ENCODE measurements around the gene RNF41.
"Not testable (repeated sequence)": the region's sequence is repeated elsewhere in the genome, so short reads cannot be mapped to it uniquely, and the experiment has no call there.

Gene RNF41

DNA sequence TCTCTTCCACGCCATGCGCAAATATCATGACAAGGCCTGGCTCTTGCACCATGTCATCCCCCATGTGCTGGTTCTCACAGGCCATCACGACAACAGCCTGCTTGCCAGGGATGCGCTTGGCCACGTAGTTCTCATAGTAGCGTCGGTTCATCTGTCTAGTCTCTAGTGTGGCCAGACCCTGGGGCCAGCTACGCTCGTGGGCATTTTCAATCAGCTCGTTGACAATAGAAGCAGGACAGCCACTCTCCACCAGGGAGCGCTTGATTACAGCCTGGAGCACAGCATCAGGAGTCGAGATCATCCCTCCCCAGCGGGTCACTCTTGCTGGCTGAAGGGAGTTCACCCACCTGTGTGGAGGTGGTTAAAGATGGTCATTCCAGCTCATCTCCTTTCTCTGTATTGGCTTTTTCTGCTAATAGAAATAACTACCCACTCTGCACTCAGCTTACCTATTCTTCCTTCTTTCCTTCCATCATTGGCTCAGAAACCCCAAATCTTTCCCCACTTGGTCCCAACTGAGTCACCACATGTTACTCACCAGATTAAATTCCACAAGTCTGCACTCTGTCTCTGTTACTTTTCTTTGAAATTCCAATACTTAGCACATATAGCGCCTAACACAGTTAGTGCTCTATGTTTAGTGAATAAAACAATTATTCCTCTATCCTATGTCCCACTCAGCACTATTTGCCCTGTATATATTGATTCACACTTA lies 15.1 kb downstream of the RNF41 start:
- DNase-seq: peak; percentile 56

GRCh38 chr12:56205445-56205844 lies 16.3 kb downstream of the RNF41 start:
- no peak for DNase-seq

- no peak for DNase-seq
These were observed 17.4 kb downstream of the RNF41 start for GRCh38 chr12:56204275-56204674.

DNA sequence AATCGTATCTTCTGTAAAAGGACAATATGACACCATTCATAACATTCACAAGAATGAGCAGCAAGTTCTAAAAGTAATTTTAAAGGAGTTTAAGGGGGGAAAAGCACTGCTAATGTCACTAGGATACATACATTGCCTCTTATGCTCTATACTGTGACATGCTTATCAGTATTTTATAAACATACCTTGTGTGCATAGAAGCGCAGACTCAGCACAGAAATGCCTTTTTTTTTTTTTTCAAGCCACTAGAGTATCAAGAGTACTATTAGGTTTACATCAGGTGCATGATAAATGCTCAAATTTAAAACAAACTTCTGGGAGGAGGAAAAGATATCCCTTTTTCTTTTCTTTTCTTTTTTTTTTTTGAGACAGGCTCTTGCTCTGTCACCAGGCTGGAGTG lies 18.9 kb downstream of the RNF41 start:
- DNase-seq: no peak

- DNase-seq: no peak
These were observed 19.4 kb downstream of the RNF41 start for GRCh38 chr12:56202366-56202765.

DNA sequence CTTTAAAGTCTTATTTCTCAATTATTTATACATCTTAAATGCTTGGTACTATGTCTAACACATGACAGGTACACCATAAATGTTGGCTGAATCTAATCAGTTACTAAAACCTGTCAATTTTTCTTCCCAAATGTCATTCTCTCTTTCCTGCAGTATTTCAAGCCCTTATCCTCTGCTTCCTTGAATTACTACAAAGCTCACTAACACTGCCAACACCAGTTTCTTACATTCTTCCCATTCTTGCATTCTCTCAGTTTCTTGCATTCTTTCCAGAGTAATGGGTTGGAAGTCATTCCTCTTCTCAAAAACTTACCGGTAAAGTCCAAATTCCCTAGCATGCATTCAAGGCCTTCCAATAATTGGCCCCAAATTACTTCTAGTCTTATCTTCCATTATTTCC lies 22.9 kb downstream of the RNF41 start:
- no peak for DNase-seq

- DNase-seq: no peak
These were observed 23.6 kb downstream of the RNF41 start for GRCh38 chr12:56197921-56198635.

- not testable (repeated sequence) for DNase-seq
These were observed 24.7 kb downstream of the RNF41 start for GRCh38 chr12:56196818-56197550.

- DNase-seq: peak; percentile 79
These were observed 28.6 kb downstream of the RNF41 start for GRCh38 chr12:56193025-56193578.

DNA sequence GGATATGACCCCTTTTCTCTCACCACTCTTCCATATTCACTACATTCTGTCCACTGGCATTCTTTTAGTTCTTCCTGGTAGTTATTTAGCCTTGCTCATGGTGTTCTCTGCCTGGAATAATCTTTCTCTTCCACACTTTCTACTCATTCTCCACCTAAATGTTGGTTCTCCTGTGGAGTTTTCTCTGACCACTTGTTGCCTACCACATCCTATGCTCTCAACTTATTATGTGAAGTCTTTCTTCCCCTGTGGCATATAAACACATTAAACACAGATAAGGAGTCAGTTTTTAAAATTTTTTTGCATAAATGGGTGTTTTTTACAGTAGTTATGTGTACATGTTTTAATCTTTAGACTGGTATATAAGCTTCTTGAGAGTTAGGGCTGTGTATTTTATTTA lies 29.1 kb downstream of the RNF41 start:
- DNase-seq: no peak

DNA sequence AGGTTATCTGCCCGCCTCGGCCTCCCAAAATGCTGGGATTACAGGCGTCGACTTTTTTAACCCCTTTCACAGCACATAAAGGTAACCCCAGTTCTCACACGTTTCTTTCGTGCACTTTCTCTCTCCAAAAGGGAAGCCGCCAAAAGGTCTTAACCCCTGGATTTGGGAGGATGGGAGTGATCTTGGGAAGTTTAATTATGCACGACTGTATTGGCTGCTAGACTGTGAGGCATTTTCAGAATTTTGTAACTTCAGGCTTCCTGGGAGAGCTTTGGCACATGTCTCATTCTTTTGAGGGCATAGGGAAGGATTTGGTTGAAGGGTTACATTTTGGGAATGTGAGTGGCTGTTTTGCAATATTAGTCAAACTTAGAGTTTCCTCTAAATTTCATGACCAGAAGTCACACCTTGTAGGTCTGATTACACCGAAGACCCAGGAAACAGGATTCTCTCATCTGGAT lies 31.0 kb downstream of the RNF41 start:
- DNase-seq: no peak

DNA sequence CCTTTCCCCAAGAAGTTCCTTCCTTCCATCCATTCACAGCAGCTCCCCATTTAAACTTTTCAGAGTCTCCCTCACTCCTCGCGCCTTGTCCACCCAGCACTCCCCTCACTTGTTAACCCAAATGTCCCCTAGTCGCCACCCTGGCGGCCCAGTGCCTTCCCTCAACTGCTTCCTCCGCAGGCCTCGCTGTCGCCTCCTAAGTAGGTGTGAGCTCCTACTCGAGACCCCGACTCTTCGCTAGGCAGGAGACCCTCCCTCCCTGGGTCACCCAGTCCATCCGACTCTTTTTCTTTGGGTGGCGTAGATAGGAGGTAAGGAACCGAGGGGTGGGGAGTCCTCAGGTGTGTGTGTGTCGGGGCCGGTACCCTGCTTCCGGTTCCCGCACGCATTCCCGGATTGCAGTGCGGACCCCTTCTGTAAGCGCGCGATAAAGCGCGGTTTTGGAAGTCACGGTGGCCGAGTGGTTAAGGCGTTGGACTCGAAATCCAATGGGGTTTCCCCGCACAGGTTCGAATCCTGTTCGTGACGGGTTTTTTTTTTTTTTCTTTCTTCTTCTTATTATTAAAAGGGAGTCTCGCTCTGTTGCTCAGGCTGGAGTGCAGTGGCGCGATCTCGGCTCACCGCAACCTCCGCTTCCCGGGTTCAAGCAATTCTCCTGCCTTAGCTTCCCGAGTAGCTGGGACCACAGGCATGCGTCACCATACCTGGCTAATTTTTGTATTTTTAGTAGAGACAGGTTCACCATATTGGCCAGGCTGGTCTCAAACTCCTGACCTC lies 31.6 kb downstream of the RNF41 start:
- DNase-seq: peak; percentile 95

DNA sequence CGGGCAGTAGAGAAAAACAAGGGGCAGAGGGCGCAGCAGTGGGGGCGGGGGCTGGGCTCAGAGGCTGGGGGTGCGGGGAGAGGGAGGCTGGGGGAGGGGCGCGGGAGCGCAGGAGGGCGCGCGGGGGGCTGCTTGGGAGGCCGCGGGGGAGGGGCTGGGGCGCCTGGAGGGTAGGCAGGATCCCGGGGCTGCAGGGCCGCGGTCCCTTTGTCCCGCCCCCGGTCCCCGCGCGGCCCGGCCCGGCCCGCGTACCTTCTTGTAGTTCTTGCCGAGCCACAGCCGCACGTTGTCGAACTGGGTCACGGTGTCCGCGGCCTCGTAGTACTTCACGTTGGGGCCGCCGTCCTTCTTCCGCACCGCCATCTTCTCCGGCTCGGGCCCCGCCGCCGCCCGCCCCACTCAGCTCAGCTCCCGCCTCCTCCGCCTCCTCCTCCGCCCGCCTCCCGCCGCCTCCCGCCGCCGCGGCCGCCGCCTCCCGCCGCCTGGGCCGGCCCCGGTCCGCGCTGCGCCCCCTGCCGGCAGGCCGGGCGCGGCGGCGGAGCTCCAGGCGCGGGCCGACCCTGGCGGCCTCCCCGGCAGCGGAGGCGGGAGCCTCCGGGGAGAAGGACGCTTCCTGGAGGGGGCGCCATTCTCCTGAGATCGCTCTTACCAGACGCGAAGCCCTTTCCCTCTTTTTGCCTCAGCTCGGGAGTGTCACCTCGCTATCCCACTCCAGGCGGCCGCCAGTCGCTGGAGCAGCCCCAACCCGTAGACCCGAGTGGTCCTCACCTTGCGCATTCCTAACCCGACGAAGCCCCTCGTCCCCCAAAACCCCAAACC lies 32.4 kb downstream of the RNF41 start, which contains the start of gene SMARCC2:
TSS of gene SMARCC2 (minus strand) at position 385 of the 819 bp plus-strand sequence. CDS start at position 363, 22 bp downstream.
- DNase-seq: peak; percentile 90

DNA sequence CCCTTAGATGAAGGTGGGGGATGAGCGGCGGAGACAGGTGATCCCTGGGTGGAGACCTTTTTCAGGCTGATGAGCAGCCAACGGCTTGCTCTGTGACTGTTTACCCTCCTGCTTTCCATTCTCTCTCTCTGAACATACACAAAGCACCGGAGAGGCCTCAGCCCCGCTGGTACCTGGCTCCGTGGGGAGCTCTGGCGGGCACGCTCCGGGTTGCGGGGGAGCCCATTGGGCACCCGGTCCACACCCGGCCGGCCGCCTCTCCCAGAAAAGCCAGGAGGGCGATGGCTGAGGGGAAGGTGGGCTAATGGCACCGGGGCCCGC lies 33.0 kb downstream of the RNF41 start:
- DNase-seq: peak; percentile 32

DNA sequence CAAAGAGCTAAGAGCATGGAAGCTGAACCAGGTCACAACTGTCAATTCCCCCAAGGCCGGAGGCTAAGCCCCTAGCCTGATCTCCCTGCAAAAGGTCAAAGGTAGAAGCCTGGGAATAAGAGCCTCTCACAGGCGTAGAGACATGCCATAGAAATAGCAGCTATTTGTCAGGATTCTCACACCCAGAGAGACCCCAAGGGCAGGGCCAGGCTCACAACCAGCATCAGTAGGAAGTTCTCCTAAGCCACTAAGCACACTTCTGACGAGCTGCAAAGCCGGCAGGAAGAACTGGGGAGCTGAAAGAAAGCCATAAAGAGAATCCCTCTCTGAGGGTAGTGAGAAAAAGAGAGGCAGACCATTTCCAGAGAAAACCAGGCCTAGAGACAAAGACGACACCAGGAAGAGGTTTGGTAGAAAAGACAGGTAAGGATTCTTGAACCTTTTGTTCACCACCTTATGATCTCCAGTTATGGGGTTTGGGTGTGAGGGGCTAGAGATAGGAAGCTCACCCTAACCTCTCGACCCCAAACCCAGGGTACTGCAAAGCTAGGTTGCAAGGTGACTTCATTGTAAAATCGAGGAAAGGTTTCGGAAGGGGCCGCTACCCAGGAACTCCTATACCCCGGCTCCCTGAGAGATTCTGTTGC lies 33.5 kb downstream of the RNF41 start:
- no peak for DNase-seq

DNA sequence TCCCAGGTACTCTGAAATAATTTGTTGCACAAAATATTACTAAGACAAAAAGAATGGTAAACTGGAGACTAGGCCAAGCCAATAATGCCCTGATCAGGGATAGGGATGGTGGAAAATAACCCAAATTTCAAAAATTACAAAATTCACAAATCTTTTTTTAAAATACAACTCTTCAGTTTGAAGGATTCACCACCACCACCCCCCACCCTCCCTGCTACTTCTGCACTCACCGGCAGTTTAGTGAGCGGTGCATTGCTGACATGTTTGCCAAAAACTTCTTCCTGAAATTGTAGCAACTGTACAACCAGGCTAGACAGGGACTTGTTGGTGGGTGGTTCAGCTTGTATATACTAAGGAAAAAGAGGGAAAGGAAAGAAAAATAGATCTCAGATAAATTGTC lies 34.8 kb downstream of the RNF41 start:
- DNase-seq: no peak

- no peak for DNase-seq
These were observed 43.4 kb downstream of the RNF41 start for GRCh38 chr12:56178347-56178746.

- DNase-seq: no peak
These were observed 48.9 kb downstream of the RNF41 start for GRCh38 chr12:56172839-56173238.

- DNase-seq: no peak
These were observed 52.4 kb downstream of the RNF41 start for GRCh38 chr12:56169229-56169759.

GRCh38 chr12:56165369-56165768 lies 56.4 kb downstream of the RNF41 start:
- DNase-seq: no peak

DNA sequence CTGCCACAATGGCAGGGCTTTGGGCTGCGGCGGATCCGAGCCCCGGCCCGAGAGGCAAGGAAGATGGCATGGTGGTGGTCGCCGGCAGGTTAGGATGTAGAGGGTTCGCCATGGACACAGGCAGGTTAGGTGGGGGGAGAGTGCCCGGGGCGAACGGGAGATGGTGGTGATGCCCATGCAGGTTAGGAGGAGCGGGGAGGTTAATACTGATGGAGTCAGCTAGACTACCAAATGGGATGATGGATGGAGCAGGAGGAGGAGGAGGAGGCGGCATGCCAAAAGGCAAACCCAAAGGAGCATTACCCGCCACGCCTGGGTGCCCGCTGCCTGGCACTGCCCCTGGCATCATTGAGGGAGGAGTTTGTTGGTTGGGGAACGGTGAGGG lies 57.4 kb downstream of the RNF41 start:
- DNase-seq: no peak

All from femur (tissue), 1 donor.